A172 (cell line): ENCODE measurements around the gene ABHD17A. TPM values are rescaled to one million over a fixed set of nuclear protein-coding genes. Genes with fewer than 3 reads are reported as not detected.
A peak's percentile ranks its signal among the peaks of the same experiment; 100 is the strongest.

Source experiments
- DNase-seq: peaks from one replicate; pipeline ENCODE4 v3.0.0-alpha.2; 2015; ENCODE audit warnings: low spot score
- total RNA-seq: library from RNA; depleted of rRNA; stranded (reverse); fragments of >200 nt; shearing (Covaris generic); gene quantifications from 2 replicates; pipeline ENCODE4 v1.2.3, GENCODE V29; 2014; rRNA removed

The ABHD17A gene
- 72.6 and 120 TPM in 2 replicates for total RNA-seq

DNA sequence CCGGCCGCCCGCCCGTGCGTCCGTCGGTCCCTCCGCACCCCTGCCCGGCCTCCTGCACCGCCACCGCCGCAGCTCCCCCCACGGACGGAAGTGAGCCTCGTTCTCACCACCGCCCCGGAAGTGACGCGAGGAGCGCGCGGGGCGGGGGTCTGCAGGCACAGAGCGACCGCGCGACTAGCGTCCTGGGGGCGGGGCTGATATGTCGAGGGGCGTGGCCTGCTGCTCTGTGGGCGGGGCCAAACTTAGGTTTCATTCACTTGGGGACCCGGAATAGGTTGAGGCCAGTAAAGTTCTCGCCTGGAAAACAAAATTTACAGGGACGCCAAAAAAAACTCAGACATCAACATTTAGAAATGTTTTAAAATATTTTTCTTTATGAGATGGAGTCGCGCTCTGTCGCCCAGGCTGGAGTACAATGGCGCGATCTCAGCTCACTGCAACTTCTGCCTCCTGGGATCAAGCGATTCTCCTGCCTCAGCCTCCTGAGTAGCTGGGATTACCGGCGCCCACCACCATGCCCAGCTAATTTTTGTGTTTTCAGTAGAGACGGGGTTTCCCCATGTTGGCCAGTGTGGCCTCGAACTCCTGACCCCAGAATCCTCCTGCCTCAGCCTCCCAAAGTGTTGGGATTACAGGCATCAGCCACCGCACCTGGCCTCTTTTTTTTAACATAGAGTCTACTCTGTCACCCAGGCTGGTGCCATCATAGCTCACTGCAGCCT is at the start of gene ABHD17A:
Gene ABHD17A (minus strand): TSS at position 99 of the 722 bp plus-strand sequence. CDS start 3,930 bp downstream, outside the sequence.
- peak; percentile 81 for DNase-seq

DNA sequence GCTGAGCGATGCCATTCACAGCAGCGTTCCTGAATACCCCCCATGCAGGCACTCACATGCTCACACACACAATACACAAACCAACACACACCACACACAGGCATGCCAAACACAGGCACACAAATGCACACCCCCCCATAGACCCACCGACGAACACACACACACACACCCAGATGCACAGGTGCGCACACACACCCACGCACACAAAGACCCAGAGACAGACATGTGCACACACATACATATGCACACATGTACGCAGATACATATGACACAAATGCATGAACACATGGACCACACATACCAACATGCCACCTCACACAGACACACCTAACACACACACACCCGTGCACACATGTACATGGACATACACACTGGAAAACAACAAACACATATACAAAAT is 48.6 kb upstream of the ABHD17A start:
- no peak for DNase-seq

DNA sequence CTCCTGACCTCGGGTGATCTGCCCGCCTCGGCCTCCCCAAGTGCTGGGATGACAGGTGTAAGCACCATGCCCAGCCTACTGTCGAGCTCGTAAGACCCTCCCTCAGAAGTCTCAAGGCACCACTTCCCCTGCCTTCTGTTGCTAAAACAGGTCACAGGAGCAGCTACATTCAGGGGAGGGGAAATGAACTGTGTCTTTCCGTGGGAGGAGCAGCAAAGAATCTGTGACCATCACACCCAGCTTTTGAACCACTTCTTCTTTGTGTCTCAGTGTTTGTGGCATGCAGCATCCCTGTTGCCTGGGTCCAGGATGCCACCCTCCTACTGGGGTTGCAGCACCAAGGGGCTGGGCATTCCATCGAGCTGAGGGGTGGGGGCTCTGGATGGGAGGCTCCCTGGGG is 47.9 kb upstream of the ABHD17A start:
- DNase-seq: no peak

DNA sequence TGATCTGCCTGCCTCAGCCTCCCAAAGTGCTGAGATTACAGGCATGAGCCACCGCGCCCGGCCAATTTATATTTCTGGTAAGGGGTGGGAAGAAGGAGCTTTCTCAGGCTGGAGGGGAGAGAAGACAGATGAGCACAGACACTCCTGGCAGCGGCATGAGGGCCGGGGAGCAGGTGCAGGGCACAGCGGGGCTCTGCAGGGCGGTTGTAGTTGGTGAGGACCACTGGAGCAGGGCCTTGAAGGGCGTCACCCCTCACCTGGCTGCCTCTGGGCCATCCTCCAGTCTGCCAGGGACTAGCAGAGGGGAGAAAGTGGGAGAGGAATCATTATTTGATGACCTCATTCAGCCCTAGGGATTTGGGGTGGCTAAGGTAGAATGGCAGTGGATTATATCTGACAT is 47.1 kb upstream of the ABHD17A start:
- no peak for DNase-seq

DNA sequence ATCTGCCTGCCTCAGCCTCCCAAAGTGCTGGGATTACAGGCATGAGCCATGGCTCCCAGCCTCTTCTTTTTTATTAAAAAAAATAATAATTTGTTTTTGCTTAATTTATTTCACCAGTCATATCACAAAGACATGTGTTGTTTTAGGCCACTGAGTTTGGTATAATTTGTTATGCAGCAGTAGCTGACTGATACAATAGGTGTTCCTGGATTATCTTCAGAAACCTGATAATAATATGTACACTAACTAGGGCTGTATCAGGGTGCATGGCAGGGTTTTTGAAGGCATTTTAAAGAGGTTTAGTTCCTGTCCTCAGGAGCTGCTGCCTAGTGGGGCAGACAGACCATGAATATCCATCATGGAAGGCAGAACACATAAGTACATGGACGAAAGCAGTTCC is 46.1 kb upstream of the ABHD17A start:
- DNase-seq: no peak

DNA sequence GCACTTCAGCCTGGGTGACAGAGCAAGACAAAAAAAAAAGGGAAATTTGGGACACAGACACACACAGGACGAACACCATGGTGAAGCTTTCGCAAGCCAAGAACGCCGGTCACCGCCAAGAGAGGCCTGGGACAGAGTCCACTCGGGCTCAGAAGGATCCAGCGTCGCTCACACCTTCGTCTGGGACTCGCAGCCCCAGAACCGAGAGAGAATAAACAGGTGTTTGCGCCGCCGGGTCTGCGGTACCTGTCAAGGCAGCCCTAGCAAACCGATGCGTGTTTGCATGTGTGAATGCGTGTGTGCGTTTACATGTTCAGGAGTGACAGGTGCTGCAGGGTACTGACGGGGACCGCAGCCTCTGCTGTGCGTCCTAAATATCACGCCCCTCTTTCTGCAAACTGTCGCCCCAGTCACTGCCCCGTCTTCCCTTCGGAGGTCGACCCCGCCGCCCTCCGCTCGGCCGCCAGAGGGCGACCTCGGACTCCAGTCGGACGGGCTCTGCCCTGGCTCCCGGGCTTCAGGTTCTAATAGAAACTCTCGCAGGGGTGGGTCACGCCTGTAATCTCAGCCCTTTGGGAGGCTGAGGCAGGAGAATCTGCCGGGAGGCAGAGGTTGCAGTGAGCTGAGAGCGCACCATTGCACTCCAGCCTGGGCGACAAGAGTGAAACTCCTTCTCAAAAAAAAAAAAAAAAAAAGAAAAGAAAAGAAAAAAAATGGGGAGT is 43.9 kb upstream of the ABHD17A start:
- peak; percentile 52 for DNase-seq

DNA sequence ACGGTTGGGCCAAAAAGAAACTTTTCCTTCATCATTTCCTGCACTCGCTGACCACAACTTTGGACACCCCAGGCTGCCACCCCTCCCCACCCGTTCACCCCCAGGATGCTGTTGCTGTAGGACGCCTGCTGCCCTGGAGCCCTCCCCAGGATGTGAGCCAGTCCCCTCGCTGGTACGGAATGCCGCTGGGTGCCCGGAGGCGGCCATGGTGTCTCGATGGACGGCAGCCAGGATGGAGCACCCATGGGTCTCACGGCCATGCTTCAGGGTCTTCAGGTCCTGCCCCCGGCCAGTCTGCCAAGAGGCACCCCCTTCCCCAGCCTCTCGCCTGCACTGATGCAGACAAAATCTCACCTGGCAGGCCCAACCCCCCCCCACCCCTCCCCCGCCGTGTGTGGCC is 40.2 kb upstream of the ABHD17A start:
- DNase-seq: no peak

DNA sequence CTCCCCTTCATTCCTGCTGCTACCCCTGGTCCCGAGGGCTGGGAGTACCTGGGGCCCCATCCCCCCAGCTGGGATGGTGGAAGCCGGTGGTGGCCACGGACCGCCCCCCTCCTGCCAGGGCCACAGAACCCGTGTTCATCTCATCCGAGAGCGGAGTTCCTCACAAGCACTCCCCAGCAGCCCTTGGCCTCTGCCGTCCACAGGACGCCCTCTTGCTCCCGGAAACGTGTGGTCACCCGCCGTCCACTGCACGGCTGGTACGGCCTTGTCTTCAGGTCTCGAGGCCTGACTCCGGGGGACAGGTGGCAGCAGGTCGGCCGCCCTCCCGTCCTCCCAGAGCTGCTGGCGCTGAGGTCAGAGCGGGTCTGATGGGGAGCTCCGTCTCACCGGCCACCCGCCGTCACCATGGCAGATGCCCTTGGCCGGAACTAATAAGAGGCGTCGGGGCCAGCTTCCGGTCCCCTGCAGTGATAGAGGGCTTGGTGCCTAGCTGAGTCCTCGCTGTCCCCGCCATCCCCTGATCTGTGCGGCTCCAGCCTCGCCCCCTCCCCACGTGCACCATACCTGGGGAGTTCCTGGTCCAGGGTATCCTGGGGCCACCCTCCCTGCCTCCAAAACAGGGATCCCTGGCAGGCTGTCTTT is 39.1 kb upstream of the ABHD17A start:
- no peak for DNase-seq

DNA sequence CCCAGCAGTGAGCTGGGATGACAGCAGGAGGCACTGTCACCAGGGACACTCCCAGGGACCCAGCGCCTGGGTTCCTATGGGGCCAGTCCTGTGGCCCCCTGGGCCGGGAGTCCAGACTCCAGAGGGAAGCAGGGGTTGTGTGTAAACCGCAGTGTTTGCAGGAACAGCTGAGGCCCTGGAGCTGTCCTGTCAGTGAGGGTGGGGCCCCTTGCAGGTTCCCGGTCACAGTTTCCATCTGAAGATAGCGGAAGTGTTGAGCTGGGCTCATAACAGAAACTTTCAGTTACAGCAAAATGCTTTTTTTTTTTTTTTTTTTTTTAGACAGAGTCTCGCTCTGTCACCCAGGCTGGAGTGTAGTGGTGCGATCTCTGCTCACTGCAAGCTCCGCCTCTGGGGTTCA is 38.0 kb upstream of the ABHD17A start:
- DNase-seq: no peak

DNA sequence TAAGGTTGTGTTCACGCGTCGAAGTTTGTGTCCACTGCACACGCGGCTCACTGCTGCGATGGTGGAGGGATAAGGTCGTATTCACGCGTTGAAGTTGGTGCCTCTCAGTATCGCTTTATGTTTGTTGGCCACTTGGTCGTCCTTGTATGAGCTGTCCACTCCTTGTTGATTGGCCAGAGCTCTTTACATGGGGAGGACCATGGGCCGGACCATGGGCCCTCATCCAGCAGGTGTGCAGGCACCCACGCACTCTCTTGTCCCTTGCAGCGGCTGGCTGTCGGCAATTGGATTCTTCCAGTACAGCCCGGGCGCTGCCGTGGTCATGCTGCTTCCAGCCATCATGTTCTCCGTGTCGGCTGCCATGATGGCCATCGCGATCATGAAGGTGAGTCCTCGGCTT is 37.5 kb upstream of the ABHD17A start:
- DNase-seq: no peak

DNA sequence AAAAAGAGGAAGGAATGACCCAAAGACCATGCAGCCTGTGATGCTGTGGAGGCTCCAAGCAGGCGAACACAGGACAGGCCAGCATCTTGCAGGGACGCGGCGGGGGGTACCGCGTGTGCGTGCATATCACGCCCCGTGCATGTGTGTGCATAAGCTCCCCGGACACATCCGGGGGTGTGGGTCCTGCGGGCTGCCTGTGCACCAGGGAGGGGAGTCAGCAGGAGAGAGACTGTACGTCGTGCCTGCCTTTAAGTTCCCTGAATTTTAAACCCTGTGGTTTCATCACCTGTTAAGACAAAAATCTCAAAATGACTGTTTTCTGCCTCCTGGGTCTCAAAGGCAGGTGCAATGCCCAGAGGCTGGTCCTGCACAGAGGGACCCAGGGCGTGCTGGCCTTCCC is 36.5 kb upstream of the ABHD17A start:
- no peak for DNase-seq

DNA sequence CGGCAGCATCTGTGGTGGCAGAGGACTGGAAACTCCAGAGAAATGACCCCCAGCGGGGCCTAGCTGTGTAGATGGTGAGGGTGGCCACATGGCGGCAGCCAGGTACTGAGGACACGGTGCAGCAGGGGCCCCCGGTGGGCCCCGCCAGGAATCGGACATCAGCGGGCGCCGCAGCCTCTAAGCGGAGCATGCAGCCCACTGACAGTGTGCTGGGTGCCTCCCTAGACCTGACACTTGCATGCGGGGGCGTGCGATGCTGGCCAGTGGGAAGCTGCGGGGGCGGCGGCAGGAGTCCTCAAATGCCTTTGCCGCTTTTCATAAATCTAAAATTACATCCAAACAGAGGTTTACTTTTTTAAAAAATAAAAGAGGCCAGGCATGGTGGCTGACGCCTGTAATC is 36.0 kb upstream of the ABHD17A start:
- DNase-seq: no peak

DNA sequence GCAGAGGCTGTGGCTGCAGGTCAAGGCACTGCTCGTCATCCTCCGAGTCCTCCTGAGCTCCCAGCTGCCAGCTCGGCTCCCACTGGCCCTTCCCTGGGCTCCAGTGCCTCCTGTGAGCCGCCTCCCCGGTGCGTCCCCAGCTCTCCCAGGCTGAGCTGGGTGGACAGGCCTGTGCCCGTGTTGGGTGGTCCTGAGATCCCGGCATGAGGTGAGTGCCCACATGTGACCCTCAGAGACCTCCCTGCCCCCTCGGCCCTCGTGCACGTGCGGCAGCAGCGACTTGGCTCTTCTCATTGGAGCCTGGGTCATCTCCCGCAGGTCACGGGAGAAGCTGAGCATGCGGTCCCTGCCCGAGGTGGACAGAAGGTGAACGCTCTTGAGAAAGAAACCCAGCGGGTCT is 35.3 kb upstream of the ABHD17A start:
- DNase-seq: no peak

DNA sequence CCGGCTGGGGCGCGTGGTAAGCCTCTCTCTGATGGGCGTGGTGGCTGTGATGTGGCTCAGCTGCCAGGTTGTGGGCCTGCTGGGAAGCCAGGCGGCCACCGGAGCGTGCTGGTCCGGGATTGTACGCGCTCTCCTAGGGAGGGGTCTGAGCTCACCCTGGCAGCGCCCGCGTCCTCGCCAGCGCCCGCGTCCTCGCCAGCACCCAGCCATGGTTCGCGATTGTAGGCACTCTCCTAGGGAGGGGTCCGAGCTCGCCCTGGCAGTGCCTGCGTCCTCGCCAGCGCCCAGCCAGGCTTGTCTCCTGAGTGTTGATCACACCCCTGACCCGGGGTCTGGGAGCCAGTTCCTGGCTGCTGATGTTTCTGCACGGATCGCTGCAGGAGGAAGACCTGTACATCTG is 33.7 kb upstream of the ABHD17A start:
- no peak for DNase-seq

DNA sequence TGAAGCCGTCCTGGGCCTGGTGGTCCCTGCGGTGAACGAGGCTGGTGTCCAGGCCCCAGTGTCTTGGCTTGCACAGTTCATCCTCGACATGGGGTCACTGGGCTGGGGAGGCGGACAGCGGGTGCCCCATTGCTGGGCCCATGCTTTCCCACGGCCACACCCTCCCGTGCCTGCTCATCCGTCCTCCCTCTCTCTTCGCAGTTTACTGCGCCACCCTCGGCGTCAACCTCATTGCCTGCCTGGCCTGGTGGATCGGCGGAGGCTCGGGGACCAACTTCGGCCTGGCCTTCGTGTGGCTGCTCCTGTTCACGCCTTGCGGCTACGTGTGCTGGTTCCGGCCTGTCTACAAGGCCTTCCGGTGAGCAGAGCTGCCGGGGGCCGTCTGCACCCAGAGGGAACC is 32.6 kb upstream of the ABHD17A start:
- no peak for DNase-seq

DNA sequence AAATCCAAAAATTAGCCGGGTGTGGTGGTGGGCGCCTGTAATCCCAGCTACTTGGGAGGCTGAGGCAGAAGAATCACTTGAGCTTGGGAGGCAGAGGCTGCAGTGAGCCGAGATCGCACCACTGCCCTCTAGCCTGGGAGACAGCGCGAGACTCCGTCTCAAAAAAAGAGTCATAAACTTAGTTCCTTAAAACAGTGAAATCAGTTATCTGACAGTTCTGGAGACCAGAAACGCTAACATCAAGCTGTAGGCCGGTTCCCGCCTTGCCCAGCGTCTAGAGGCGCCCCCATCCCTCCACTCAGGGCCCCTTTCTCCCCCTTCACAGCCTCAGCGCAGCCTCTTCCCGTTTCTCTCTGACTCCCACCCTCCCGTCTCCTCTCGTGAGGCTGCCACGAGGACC is 31.9 kb upstream of the ABHD17A start:
- DNase-seq: no peak

DNA sequence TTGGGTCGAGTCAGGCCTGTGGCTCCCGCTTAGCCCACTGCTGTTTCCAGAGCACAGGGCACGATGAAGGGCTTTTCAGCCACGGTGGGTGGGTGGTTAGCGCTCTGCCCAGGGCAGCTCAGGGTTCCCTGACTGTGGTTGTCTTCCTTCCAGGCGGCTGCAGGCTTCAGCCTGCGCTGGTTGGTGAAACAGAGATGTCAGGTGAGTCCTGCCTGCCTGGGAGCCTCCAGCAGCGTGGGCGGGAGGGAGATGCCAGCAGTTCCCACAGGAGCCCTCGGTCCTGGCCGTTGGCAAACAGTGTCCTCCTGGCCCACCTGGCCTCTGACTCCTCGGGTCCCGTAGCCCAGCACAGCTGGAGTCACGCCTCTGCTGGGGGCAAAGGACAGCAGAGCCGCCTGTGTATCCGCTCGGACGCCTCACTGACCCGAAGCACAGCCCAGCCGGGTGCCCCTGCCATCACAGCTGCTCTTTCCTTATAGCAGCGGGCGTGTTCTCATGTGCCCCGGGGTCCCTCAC is 29.6 kb upstream of the ABHD17A start:
- no peak for DNase-seq

DNA sequence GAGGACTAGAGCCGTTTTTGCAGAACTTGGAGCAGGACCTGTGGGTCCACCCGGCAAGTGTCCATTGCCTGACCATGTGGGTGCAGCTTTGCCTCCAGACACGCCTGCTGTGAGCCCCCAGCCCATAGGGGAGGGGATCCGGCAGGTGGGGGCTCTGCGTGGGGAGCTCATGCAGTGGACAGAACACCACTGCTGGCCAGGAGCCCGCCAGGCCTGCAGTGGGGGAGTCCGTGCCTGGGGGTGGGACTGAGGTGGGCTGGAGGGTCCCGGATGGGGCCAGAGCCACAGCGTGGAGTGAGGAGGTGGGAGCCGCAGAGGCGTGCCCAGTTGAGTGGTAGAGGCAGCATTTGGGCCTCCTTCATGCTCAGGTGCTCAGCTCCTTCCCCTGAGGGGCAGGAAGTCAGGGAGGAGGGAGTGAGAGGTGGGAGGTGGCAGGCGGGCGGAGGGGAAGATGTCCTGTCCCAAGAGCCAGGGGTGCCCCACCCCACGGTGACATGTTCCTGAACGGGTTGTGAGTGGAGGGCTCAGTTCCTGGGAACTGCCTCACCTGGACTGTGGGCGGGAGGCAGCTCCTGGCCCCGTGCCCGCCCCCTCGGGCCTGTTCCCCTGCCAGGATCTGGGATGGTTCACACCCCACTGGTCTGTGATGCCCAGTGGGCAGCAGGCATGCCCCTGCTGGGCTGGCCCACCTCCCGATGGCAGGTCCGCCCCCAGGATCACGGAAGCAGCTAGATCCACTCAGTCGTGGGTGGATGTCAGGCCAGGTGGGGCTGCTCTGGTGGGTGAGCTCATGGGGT is 28.7 kb upstream of the ABHD17A start:
- no peak for DNase-seq

DNA sequence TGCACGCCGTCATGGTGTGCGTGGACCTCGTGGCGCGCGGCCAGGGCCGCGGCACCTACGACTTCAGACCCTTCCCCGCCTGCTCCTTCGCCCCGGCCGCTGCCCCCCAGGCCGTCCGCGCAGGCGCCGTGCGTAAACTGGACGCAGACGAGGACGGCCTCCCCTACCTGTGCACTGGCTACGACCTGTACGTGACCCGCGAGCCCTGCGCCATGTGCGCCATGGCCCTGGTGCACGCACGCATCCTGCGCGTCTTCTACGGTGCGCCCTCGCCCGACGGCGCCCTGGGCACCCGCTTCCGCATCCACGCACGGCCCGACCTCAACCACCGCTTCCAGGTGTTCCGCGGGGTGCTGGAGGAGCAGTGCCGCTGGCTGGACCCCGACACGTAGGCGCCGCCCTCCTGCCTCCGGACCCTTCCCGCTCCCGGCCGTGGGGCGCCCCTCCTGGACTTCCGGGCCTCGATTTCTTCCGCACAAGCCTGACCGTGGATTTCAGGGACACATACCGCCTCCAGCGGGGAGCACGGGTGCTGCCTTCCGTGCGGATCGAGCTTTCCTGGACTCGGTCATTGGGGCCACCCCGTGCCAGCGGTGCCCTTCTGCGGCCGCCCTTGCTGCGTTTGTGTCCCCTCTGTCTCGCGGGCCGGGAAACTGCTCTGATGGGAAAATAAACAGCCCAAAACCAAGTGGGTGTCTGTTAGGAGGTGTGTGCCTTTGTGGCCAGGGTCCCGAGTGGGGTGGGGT is 27.6 kb upstream of the ABHD17A start:
- no peak for DNase-seq

DNA sequence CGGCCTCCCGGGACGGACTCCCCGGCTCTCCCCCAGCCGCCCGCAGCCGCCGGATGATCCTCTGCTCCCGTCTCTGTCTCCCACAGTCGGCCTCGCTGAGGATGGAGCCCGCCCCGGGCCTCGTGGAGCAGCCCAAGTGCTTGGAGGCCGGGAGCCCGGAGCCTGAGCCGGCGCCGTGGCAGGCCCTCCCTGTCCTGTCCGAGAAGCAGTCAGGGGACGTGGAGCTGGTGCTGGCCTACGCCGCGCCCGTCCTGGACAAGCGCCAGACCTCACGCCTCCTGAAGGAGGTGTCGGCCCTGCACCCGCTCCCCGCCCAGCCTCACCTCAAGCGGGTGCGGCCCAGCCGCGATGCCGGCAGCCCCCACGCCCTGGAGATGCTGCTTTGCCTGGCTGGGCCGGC is 26.7 kb upstream of the ABHD17A start:
- DNase-seq: no peak

DNA sequence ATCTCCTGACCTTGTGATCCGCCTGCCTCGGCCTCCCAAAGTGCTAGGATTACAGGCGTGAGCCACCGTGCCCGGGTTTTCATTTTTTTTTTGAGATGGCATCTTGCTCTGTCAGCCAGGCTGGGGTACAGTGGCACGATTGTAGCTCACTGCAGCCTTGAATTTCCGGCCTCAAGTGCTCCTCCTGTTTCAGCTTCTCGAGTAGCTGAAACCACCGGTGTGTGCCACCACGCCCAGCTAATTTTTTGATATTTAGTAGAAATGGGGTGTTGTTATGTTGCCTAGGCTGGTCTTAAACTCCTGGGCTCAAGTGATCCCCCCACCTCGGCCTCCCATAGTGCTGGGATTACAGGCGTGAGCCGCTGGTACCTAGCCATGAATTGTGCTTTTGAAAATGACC is 25.8 kb upstream of the ABHD17A start:
- DNase-seq: no peak
